Activated CD8-positive, alpha-beta T cell treated with anti-CD3 and anti-CD28 coated beads for 36 hours (primary cell): ENCODE data around the gene TRMT1L. TPM values are rescaled to one million over a fixed set of nuclear protein-coding genes. Genes with fewer than 3 reads are reported as not detected.

ENCODE experiments used
- ATAC-seq: fragments of 200-7000 bp; cut with Tn5 transposase; one replicate; pipeline ENCODE4 v1.10.0; 2021; ENCODE audit warnings: mild to moderate bottlenecking, moderate library complexity
- CTCF ChIA-PET: fragments of 350-600 bp; sonication (Branson Sonifier 250); formaldehyde crosslinking; loops from one replicate; lab custom pipeline; 2021; ENCODE audit warnings: antibody characterized with exemption; lab: Charles Lee
- POLR2A ChIA-PET: fragments of 350-600 bp; sonication (Branson Sonifier 250); formaldehyde crosslinking; loops from one replicate; lab custom pipeline; 2021; ENCODE audit warnings: antibody characterized with exemption; lab: Charles Lee
- DNase-seq: peaks from one replicate; pipeline ENCODE4 v3.0.0-alpha.2; 2020
- H3K27ac Mint-ChIP-seq: one replicate; pipeline ENCODE4 v1.8.0; 2021; ENCODE audit warnings: mild to moderate bottlenecking, mixed read lengths
- H3K27me3 Mint-ChIP-seq: one replicate; pipeline ENCODE4 v1.8.0; 2021; ENCODE audit warnings: mixed read lengths
- H3K36me3 Mint-ChIP-seq: one replicate; pipeline ENCODE4 v1.8.0; 2021; ENCODE audit warnings: low read depth, mixed read lengths
- H3K4me1 Mint-ChIP-seq: one replicate; pipeline ENCODE4 v1.8.0; 2021; ENCODE audit warnings: low read depth, mixed read lengths
- H3K4me3 Mint-ChIP-seq: one replicate; pipeline ENCODE4 v1.8.0; 2021; ENCODE audit warnings: mild to moderate bottlenecking, moderate library complexity, mixed read lengths
- H3K9me3 Mint-ChIP-seq: one replicate; pipeline ENCODE4 v1.8.0; 2021; ENCODE audit warnings: mixed read lengths
- CTCF ChIP-seq: fragments of 200-600 bp; IDR thresholded peaks from one replicate; pipeline ENCODE4 v1.8.0; 2022; ENCODE audit warnings: antibody characterized with exemption, mild to moderate bottlenecking
- intact Hi-C: fragments of 100-400 bp; cut with micrococcal nuclease; formaldehyde crosslinking; loops from one replicate; pipeline ENCODE4 v1.10.0; 2022
- total RNA-seq, 2 experiments: library from RNA; stranded (reverse); gene quantifications; one replicate each; pipeline ENCODE4 v1.2.3, GENCODE V29; 2021

The TRMT1L gene
- total RNA-seq, 2 experiments from 2014 or later, result 25.6 TPM

GRCh38 chr1:185091480-185091879 is 65.3 kb downstream of the TRMT1L start:
- ChIA-PET CTCF (interaction anchor here (1.0 to 2.0 kb wide), 2 partner anchors 22 to 79 kb away, joined by 3 to 11 read pairs; no protein-coding TSS in a partner anchor), POLR2A (interaction anchor here (0.7 kb wide), 1 partner anchor 62 kb away, joined by 3 read pairs; no protein-coding TSS in a partner anchor)
- Mint-ChIP-seq H3K4me3 (no peak overlapping the region), H3K9me3 (no peaks in the 10 kb centered on the region), H3K27ac (no peak overlapping the region), H3K4me1 (no peaks in the 10 kb centered on the region), H3K27me3 (no peaks in the 10 kb centered on the region), H3K36me3 (peaks cover 41% of the 10 kb centered on the region)
- TF ChIP-seq CTCF, result no peak
- intact Hi-C loops, result no loop called here
- no peak for DNase-seq
- ATAC-seq, result no peak

- Mint-ChIP-seq H3K27me3 (no peaks in the 10 kb centered on the region), H3K27ac (no peak overlapping the region)
These were observed 69.0 kb downstream of the TRMT1L start for GRCh38 chr1:185087746-185088145.

GRCh38 chr1:185087101-185087500 is 69.7 kb downstream of the TRMT1L start:
- ChIA-PET POLR2A (no interaction called here), CTCF (no interaction called here)
- H3K4me1 Mint-ChIP-seq, result peaks cover 12% of the 10 kb centered on the region
- no peak for DNase-seq
- H3K36me3 Mint-ChIP-seq, result peaks cover 26% of the 10 kb centered on the region
- H3K27me3 Mint-ChIP-seq, result no peaks in the 10 kb centered on the region
- TF ChIP-seq CTCF, result no peak
- intact Hi-C loops, result no loop called here
- no peak overlapping the region for H3K4me3 Mint-ChIP-seq
- H3K27ac Mint-ChIP-seq, result no peak overlapping the region
- no peaks in the 10 kb centered on the region for H3K9me3 Mint-ChIP-seq
- no peak for ATAC-seq

More at GRCh38 chr1:185087746-185088145, 69.0 kb downstream of the TRMT1L start:
- ChIA-PET CTCF (no interaction called here), POLR2A (no interaction called here)
- H3K4me3 Mint-ChIP-seq, result no peak overlapping the region
- no peak for DNase-seq
- intact Hi-C loops, result no loop called here
- no peaks in the 10 kb centered on the region for H3K9me3 Mint-ChIP-seq
- H3K4me1 Mint-ChIP-seq, result peaks cover 12% of the 10 kb centered on the region
- no peak for TF ChIP-seq CTCF
- no peak for ATAC-seq
- H3K36me3 Mint-ChIP-seq, result peaks cover 28% of the 10 kb centered on the region

- DNase-seq (no peak), ATAC-seq (no peak)
- H3K4me3 Mint-ChIP-seq, result no peak overlapping the region
- peaks cover 17% of the 10 kb centered on the region for H3K4me1 Mint-ChIP-seq
- peaks cover 26% of the 10 kb centered on the region for H3K36me3 Mint-ChIP-seq
- H3K9me3 Mint-ChIP-seq, result no peaks in the 10 kb centered on the region
- ChIA-PET POLR2A (interaction anchor here (0.9 kb wide), 1 partner anchor 17 kb away, joined by 3 read pairs; no protein-coding TSS in a partner anchor), CTCF (interaction anchor here (1.0 to 1.2 kb wide), 2 partner anchors 9 to 279 kb away, joined by 3 to 4 read pairs; no protein-coding TSS in a partner anchor)
- TF ChIP-seq CTCF, result no peak
- H3K27me3 Mint-ChIP-seq, result no peaks in the 10 kb centered on the region
- H3K27ac Mint-ChIP-seq, result no peak overlapping the region
- intact Hi-C loops, result no loop called here
These were observed 72.9 kb downstream of the TRMT1L start for GRCh38 chr1:185083818-185084217.

GRCh38 chr1:185080422-185080821 is 76.3 kb downstream of the TRMT1L start:
- ATAC-seq (no peak), DNase-seq (no peak)
- TF ChIP-seq CTCF, result no peak
- intact Hi-C loops, result no loop called here
- no peak overlapping the region for H3K4me3 Mint-ChIP-seq
- no peaks in the 10 kb centered on the region for H3K9me3 Mint-ChIP-seq
- peaks cover 10% of the 10 kb centered on the region for H3K36me3 Mint-ChIP-seq
- H3K4me1 Mint-ChIP-seq, result peaks cover 26% of the 10 kb centered on the region
- POLR2A ChIA-PET, result interaction anchor here (0.6 kb wide), 1 partner anchor 14 kb away, joined by 4 read pairs; no protein-coding TSS in a partner anchor
- CTCF ChIA-PET, result no interaction called here
- H3K27ac Mint-ChIP-seq, result no peak overlapping the region
- no peaks in the 10 kb centered on the region for H3K27me3 Mint-ChIP-seq
